ENCODE data around the gene BUB1. TPM values are rescaled to one million over a fixed set of nuclear protein-coding genes. Genes with fewer than 3 reads are reported as not detected.

The BUB1 gene
- total and polyA plus RNA-seq, 10 donors = 1.1 to 29.7 (median 7.1) TPM

DNA sequence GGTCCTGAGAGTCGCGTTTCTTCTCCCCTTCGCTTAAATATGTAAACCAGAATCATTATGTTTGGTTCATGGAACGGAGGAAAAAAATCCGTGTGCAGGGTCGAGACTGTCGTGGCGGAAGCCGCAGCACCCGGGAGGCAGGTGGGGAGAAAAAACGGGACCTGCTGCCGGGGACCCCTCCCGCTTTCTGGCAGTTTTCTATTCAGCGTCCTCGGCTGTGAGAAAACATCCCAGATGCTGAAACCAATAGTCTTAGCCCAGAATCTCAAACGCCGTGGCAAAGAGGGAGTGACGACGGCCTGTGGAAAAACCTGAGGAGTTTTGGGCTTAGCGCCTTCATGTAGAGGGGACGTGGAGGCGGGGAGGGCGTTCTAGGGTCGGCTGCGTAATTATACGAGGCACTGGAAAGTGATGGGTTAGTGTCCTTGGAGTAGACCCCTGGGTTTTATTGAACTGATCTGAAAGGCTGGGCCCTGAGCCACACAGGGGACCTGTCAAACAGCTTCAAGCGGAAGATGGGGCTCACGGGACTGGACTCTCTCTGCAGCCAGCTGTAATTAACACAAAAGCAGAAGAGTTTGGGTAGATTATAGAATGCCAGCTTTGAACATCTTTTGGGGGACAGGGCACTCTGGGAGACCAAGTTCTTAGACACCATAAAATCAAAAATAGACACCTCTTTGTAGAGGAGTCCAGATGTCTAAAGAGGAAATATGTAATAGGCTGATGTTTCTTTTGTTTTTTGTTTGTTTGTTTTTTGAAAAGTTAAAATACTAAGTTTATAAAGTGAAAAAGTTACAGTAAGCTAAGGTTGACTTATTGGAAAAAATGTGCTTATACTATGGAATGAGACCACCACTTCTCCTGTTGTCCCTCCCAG lies 834 bp upstream of the BUB1 start:
- Histone ChIP-seq H3K36me3 (peaks cover 0 to 6% (median 0%) of the 10 kb centered on the region in 6 donors), H3K27me3 (replicated peaks in 1 of 7) (no peaks in the 10 kb centered on the region), H3K27ac (peak overlapping the region; percentile 73 to 94 (median 90)), H3K4me1 (peaks cover 10 to 54% (median 39%) of the 10 kb centered on the region in 6 donors), H3K4me3 (peak overlapping the region; percentile 59 to 88 (median 70)), H3K9me3 (no peaks in the 10 kb centered on the region)
- peak; percentile 83 for DNase-seq
- TF ChIP-seq POLR2AphosphoS5 (IDR thresholded peaks at IDR 0.05) (no peak), POLR2A (IDR thresholded peaks at IDR 0.05) (no peak)
- TF ChIP-seq, protein P1, sequence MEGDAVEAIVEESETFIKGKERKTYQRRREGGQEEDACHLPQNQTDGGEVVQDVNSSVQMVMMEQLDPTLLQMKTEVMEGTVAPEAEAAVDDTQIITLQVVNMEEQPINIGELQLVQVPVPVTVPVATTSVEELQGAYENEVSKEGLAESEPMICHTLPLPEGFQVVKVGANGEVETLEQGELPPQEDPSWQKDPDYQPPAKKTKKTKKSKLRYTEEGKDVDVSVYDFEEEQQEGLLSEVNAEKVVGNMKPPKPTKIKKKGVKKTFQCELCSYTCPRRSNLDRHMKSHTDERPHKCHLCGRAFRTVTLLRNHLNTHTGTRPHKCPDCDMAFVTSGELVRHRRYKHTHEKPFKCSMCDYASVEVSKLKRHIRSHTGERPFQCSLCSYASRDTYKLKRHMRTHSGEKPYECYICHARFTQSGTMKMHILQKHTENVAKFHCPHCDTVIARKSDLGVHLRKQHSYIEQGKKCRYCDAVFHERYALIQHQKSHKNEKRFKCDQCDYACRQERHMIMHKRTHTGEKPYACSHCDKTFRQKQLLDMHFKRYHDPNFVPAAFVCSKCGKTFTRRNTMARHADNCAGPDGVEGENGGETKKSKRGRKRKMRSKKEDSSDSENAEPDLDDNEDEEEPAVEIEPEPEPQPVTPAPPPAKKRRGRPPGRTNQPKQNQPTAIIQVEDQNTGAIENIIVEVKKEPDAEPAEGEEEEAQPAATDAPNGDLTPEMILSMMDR (IDR thresholded peaks at IDR 0.05 in 8 of 11, conservative IDR thresholded peaks at IDR 0.05 in 3 of 11) = no peak
- 0 to 3% (median 1%) methylated on average over 28 of the region's 28 CpGs for WGBS, 5 donors
- intact Hi-C loops (cut with DNase I; ENCODE audit: low total_unique reads) = no loop called here

DNA sequence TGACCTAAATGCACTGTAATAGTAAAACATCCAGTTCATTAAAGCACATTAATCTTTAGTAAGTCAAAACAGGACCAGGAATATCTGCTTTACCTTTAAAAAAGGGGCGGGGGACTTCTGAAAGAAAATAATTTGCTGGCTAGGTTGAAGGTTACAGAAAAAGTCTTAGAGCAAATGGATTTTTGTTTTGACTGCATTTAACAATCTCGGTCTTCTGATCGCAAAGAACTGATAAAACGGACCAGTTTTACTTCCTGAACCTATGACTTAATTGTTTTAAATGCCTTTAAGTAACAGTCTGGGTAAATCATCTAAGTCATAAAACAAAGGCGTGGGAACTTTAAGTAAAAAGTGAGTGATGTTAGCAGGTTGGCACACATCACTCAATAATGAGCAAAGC lies 783 bp downstream of the BUB1 start:
- Histone ChIP-seq H3K9me3 (no peaks in the 10 kb centered on the region), H3K4me3 (peak overlapping the region in 5 of 8 donors; percentile 59 to 88 (median 69)), H3K27me3 (replicated peaks in 1 of 7) (no peaks in the 10 kb centered on the region), H3K36me3 (peaks cover 0 to 20% (median 0%) of the 10 kb centered on the region in 6 donors), H3K27ac (peak overlapping the region in 1 of 8 donors; percentile 94), H3K4me1 (peaks cover 10 to 54% (median 39%) of the 10 kb centered on the region in 6 donors)
- no peak for TF ChIP-seq POLR2AphosphoS5 (IDR thresholded peaks at IDR 0.05)
- no peak for TF ChIP-seq POLR2A (IDR thresholded peaks at IDR 0.05)
- TF ChIP-seq, protein P1 (IDR thresholded peaks at IDR 0.05 in 8 of 11, conservative IDR thresholded peaks at IDR 0.05 in 3 of 11) = no peak
- intact Hi-C loops (cut with DNase I; ENCODE audit: low total_unique reads) = no loop called here
- DNase-seq = no peak
- 7 to 18% (median 13%) methylated on average over 5 of the region's 5 CpGs for WGBS, 5 donors

DNA sequence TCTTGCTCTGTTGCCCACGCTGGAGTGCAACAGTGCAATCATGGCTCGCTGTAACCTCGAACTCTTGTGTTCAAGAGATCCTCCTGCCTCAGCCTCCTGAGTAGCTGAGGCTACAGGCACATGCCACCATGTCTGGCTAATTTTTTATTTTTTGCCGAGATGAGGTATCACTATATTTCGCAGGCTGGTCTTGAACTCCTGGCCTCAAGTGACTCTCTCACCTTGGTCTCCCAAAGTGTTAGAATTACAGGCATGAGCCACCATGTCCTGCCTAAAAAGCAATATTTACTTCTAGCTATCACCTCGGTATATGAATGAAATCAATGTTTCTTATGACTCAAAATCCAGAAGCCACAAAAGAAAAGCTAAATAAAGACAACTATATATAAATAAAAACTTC lies 2.2 kb downstream of the BUB1 start:
- no peak for TF ChIP-seq POLR2A (IDR thresholded peaks at IDR 0.05)
- TF ChIP-seq POLR2AphosphoS5 (IDR thresholded peaks at IDR 0.05) = no peak
- TF ChIP-seq, protein P1 (IDR thresholded peaks at IDR 0.05 in 8 of 11, conservative IDR thresholded peaks at IDR 0.05 in 3 of 11) = no peak
- Histone ChIP-seq H3K4me3 (no peak overlapping the region), H3K27ac (peak overlapping the region in 4 of 8 donors; percentile 57 to 67 (median 60)), H3K9me3 (no peaks in the 10 kb centered on the region), H3K36me3 (peaks cover 0 to 32% (median 0%) of the 10 kb centered on the region in 6 donors), H3K27me3 (replicated peaks in 1 of 7) (no peaks in the 10 kb centered on the region), H3K4me1 (peaks cover 10 to 54% (median 39%) of the 10 kb centered on the region in 6 donors)
- 67 to 79% (median 75%) methylated on average over 6 of the region's 6 CpGs for WGBS, 5 donors
- no peak for DNase-seq
- intact Hi-C loops (cut with DNase I; ENCODE audit: low total_unique reads) = no loop called here
